NCI-H524 (cell line): ENCODE data around the gene KLF7.

Source experiments
- DNase-seq, 2 experiments: peaks; one replicate each; lab custom pipeline; 2025; lab: John Stamatoyannopoulos, UW

The KLF7 gene

GRCh38 chr2:207091176-207091575, 74.6 kb downstream of the KLF7 start:
- DNase-seq: no peak

- DNase-seq: no peak
Measured at GRCh38 chr2:207090389-207090788, 75.4 kb downstream of the KLF7 start.

- DNase-seq: no peak
Measured at GRCh38 chr2:207088839-207089238, 76.9 kb downstream of the KLF7 start.

GRCh38 chr2:207088276-207088675, 77.5 kb downstream of the KLF7 start:
- DNase-seq: no peak

GRCh38 chr2:207087046-207087902, 78.5 kb downstream of the KLF7 start:
- no peak for DNase-seq

GRCh38 chr2:207086136-207086535, 79.6 kb downstream of the KLF7 start:
- DNase-seq: no peak

- DNase-seq: no peak
Measured at GRCh38 chr2:207085110-207085509, 80.6 kb downstream of the KLF7 start.

- DNase-seq: no peak
Measured at GRCh38 chr2:207083361-207084110, 82.2 kb downstream of the KLF7 start.

- DNase-seq: no peak
Measured at GRCh38 chr2:207082619-207083018, 83.1 kb downstream of the KLF7 start.

- DNase-seq: no peak
Measured at GRCh38 chr2:207078186-207078798, 87.5 kb downstream of the KLF7 start.

GRCh38 chr2:207077266-207077665, 88.5 kb downstream of the KLF7 start:
- DNase-seq: no peak

- DNase-seq: no peak
Measured at GRCh38 chr2:207075456-207075855, 90.3 kb downstream of the KLF7 start.

GRCh38 chr2:207073801-207074678, 91.7 kb downstream of the KLF7 start:
- DNase-seq: peak; percentile 4 to 32

- DNase-seq: no peak
Measured at GRCh38 chr2:207073412-207073800, 92.3 kb downstream of the KLF7 start.

- no peak for DNase-seq
Measured at GRCh38 chr2:207072571-207072970, 93.2 kb downstream of the KLF7 start.

GRCh38 chr2:207071820-207072219, 93.9 kb downstream of the KLF7 start:
- DNase-seq: no peak

GRCh38 chr2:207067473-207067872, 98.3 kb downstream of the KLF7 start:
- no peak for DNase-seq

- no peak for DNase-seq
Measured at GRCh38 chr2:207066791-207067460, 98.8 kb downstream of the KLF7 start.

GRCh38 chr2:207066166-207066565, 99.6 kb downstream of the KLF7 start:
- no peak for DNase-seq

- no peak for DNase-seq
Measured at GRCh38 chr2:207064128-207064690, 101.5 kb downstream of the KLF7 start.

- no peak for DNase-seq
Measured at GRCh38 chr2:207061181-207061580, 104.6 kb downstream of the KLF7 start.
